ENCODE data around the gene FAM110C.
"Not testable (repeated sequence)": the region's sequence is repeated elsewhere in the genome, so short reads cannot be mapped to it uniquely, and the experiment has no call there.

The FAM110C gene, protein sequence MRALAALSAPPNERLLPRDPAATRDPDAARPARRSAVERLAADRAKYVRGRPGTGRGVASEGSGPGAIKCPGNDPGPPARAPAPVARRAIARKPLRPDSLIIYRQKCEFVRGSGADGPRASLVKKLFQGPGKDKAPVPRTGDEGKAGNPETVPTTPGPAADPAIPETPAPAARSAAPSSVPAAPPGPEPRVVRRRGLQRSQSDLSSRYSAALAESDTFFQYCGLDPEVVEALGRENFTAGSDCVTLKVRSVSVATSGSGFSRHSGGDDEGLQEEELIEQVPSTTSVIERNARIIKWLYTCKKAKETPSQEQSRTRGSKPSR

DNA sequence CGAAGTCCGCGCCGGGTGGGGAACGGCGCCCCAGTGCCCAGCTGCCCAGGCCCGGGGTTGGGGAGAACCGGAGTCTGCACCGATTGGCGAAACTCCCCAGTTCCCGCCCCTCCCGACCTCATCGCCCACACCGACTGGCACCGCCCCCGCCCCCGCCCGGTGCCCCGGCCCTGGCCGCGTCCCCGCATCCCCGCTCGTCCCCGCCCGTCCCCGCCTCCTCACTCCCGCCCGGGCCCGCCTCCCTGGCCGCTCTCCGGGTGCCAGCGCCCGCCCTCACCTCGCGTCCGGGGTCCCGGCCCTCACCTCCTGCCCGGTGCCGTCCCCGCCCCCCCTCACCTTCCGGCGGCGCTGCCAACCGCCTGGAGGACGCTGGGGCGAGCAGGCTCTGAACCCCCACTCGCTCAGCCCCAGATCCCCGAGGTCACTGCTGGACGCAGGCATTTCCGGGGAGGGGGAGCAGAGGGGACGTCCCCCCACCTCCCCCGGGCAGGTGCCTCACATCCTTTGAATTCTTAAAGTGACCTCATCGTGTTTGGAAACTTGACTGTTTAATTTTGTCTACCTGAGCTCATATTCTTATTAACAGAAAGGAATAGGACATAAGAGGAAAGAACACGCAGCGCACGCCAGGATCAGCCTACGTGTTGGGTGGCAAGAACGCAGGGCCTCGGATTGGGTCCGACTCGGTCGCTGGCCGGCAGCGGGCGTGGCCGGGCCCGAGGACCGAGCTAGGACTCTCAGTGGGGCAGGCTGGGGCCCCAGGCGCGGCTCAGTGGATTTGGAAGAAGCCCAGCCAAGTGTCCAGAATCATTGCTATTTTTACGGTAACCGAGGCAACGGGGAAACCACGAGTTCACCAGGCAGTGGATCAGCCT is at the start of gene FAM110C:
Gene FAM110C (minus strand): TSS at position 35 of the 875 bp plus-strand sequence. CDS start 120 bp downstream, outside the sequence.
- no peak for DNase-seq

DNA sequence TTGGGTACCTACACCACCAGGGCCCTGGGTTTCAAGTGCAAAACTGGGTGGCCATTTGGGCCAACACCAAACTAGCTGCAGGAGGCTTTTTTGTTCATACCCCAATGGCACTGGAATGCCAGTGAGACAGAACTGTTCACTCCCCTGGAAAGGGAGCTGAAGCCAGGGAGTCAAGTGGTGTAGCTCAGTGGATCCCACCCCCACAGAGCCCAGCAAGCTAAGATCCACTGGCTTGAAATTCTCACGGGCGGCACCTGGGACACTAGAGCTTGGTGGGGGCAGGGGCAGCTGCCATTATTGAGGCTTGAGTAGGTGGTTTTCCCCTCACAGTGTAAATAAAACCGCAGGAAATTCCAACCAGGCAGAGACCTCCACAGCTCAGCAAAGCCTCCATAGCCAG is 46.0 kb upstream of the FAM110C start:
- DNase-seq: no peak

GRCh38 chr2:90645-91312 is 44.5 kb upstream of the FAM110C start:
- no peak for DNase-seq

DNA sequence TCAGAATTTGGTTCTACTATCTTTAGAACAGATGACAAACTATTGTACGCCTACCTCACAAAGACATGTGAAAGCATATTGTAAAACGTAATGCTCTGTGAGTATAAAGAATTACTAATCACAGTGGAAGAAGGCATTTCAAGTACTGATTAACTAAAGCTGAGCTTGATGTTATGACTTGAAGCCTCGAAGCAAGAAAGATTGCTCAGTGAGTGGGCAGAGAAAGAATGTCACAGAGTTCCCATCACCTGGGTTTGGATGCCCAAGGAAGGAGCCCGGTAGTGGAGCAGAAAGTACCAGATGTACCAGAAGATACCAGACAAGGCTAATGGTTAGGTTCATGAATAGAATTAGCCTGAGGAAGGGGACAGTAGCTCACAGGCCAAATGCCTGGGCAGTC is 39.5 kb upstream of the FAM110C start:
- no peak for DNase-seq

DNA sequence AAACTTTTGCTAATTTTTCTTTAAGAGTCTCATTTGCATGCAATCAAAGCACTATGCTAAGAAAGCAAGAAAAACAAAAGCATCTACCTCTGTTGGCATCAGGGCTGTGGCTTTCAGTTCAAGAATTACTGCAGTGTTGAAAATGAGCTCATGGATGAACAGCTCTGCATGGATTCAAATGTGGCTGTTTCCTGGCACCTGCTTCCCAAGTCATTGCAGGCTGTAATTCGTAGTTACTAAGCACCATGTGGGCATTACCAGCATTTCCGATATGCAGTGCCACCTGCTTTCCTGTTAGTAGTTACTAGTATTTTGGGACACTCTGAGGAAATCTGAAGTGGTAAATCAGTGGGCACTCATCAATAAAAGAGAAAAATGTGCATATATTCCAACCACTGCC is 37.8 kb upstream of the FAM110C start:
- no peak for DNase-seq

GRCh38 chr2:80971-81736 is 34.8 kb upstream of the FAM110C start:
- DNase-seq: no peak

DNA sequence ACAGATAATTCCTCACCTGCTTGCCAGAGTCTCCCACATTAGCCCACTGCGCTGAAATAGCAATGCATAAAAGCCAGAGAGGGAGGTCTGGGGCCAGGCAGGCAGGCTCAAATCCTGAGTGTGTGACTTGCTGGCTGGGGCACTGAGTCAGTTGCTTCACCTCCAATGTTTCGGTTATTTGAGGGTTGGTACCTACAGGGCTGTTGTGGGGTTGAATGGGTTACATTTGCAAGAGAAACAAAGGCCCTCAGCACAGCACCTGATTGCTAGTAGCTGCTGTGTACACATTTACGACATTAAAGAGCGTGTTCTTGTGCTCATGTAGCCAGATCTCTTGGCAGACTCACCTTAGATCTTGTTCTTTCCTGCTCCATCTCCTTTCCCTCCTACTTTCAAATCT is 34.1 kb upstream of the FAM110C start:
- DNase-seq: no peak

GRCh38 chr2:71309-72035 is 25.2 kb upstream of the FAM110C start:
- DNase-seq: no peak

GRCh38 chr2:69366-70344 is 23.4 kb upstream of the FAM110C start:
- no peak for DNase-seq

- not testable (repeated sequence) for DNase-seq
Measured at GRCh38 chr2:68637-69036, 22.3 kb upstream of the FAM110C start.

GRCh38 chr2:66853-67252 is 20.5 kb upstream of the FAM110C start:
- no peak for DNase-seq

GRCh38 chr2:65121-65520 is 18.8 kb upstream of the FAM110C start:
- no peak for DNase-seq

DNA sequence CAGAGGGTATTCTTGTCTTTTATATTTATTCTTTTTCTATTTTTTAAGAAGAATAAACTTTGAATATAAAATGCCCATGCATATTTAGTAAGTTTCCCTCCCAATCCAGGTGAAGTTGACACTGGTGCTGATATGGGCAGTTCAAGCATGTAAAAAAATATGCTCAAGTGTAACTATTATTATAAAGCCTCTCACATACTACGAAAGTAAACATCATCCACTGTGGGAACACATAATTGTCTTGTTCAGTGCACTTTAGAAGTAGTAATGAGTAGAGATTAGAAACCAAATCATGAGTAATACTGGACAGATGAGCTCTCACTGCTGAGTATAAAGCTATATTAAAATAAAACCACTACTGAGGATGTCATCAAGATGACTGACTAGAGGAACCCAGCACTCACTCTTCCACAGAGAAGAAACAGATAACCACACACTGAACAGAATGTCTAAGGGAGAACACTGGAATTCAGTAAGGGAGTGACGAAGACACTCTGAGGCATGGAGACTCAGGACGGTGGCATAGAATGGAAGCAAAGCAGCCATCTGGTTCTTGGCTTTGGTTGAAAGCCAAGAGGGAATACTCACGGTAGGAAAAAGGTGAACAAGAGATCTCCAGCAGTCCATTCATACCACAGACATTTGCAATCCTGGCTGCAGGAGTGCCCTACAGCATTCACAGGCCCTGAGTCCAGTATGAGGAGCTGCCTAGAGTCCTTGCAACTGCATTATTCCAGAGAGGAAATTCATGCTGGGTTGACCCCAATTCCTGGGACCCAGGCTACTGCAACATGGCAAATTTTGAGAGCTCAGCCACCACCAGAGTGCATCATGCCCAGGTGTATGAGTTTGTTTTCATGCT is 9.5 kb upstream of the FAM110C start:
- DNase-seq: no peak

DNA sequence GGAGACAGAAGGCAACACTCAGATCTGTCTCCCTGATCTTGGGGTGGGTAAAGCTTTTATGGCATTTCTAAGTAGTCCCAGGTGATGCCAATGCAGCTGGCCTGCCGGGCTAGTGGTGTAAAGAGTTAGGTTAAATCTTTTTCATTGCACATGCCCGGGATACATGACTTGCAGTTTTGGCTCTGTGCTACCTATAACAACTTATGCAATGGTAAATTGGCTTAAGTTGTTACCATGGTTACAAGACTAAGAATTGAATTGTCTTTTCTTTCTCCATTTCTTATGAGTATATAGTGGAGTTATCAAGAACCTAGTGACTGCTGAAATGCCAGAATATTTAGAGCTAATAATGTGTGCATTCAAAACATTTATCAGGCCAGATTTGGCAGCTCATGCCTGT is 5.3 kb upstream of the FAM110C start:
- DNase-seq: no peak

DNA sequence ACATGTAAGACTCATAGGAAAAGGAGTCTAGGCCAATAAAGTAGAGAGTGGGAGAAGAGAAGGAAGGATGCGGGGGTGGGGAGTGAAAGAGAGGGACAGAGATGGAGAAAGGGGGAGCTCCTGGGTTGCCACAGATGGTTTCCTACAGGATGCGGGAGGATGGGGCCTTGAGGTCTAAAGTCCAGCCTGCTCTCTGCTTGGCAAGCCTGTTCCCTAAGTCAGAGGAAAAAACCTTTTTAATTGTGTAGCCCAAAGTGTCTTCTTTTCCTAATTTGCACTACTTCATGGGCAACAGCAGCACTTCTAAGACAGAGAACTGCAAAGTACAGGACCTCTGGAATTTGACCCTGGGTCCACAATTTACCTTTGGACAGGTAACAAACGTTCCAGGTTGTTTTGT is 1.4 kb upstream of the FAM110C start:
- DNase-seq: no peak

DNA sequence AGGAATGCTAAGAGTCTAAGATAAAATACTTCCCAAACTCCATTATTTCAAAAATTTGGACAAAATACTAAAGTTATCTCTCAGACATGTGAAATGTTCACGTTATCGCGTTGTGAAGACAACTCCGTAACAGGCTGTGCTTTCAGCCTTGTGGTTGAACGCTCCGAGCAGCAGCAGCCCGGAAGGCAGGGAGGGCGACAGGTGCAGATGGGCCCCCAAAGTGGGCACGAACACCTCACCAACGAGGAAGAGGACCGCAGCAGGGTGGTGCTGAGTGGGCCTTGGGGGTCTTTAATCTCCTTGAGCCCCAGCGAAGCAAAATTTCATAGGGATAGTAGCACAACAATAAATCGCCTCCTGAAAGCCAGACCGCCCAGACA is 1.0 kb upstream of the FAM110C start:
- DNase-seq: no peak

GRCh38 chr2:46131-46470 is 204 bp downstream of the FAM110C start:
- DNase-seq: no peak

DNA sequence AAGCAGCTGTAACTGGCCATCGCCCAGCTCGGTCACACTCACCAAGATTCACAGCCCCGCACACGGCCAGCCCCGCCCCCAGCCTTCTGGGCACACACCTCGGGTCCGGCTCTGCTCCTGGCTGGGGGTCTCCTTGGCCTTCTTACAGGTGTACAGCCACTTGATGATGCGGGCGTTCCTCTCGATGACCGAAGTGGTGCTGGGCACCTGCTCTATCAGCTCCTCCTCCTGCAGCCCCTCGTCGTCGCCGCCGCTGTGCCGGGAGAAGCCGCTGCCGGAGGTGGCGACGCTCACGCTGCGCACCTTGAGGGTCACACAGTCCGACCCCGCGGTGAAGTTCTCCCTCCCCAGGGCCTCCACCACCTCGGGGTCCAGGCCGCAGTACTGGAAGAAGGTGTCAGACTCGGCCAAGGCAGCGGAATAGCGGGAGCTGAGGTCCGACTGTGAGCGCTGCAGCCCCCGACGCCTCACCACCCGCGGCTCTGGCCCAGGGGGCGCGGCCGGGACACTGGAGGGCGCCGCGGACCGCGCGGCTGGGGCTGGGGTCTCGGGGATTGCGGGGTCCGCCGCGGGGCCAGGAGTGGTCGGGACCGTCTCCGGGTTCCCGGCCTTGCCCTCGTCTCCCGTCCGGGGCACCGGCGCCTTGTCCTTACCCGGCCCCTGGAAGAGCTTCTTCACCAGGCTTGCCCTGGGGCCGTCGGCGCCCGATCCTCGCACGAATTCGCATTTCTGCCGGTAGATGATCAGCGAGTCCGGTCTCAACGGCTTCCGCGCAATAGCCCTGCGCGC is 769 bp downstream of the FAM110C start:
- DNase-seq: no peak

GRCh38 chr2:44748-45341 is 1.5 kb downstream of the FAM110C start:
- DNase-seq: no peak
